Activated CD4-positive, alpha-beta T cell treated with anti-CD3 and anti-CD28 coated beads for 48 hours (primary cell): ENCODE measurements around the gene AJAP1.
"Not testable (repeated sequence)": the region's sequence is repeated elsewhere in the genome, so short reads cannot be mapped to it uniquely, and the experiment has no call there.

Source experiments
- DNase-seq: peaks from one replicate; pipeline ENCODE4 v3.0.0-alpha.2; 2020

Gene AJAP1, protein sequence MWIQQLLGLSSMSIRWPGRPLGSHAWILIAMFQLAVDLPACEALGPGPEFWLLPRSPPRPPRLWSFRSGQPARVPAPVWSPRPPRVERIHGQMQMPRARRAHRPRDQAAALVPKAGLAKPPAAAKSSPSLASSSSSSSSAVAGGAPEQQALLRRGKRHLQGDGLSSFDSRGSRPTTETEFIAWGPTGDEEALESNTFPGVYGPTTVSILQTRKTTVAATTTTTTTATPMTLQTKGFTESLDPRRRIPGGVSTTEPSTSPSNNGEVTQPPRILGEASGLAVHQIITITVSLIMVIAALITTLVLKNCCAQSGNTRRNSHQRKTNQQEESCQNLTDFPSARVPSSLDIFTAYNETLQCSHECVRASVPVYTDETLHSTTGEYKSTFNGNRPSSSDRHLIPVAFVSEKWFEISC

DNA sequence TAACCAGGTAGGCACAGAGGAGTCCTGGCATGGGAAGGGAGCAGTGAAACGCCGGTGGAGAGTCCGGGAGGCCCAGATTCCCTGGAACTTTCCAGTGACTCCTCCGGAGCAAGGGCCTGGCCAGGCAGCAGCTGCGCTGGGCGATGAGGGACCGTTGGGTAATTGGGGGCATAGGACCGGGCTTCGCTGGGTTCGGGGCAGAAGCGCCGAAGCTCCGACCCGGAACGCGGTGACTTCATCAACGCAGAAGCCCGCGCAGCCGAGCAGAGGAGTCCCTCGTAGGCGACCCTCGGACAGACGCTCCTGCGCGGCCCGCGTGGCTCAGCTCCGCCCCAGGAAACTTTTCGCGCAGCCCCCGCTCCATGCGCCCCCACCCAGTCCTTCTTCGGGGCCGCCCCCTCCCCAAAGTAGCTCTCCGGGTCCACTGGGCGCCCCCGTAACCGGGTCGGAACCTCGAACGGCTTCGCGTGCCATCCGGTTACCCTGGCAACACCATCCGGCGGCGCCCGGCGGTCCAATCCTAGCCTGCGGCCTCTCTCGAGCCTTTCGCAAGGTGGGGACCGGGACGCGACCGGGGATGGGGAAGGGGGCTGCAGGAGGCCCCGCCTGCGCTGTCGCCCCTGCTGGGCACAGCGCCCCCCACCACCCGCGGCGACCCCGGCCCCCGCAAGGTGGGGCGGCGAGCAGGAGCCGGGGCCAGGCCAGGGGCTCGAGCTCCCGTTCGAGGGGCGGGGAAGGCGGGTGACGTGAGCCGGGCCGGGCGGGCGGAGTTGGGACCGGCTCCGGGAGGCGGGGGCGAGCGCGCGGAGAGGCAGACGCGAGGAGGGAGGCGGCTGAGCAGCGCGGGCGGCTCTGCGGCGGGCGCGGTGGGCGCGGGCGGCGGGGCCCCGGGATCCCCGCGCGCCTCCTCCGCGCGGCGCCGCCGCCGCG, at the start of gene AJAP1:
AJAP1 (plus strand) TSS at position 814 of the 930 bp plus-strand sequence. CDS start 817 bp downstream, outside the sequence.
- no peak for DNase-seq

DNA sequence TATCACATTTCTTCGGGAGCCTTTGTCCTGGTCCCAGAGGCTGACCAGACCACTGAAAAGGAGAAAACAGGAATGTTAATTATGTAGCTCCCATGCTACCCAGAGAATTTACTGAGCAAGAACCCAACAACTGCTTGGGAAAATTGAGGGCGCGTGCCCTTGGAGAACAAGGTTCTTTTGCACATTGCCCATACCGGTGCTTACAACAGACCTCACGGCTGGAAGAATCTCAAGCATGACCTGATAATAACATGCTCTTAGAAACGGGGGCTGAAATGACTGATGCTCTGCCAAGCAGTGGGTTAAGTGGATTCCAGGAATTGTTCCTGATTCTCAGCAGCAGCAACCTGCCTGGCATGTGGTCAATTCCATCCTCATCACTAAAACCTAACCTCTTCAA, 49.3 kb upstream of the AJAP1 start:
- DNase-seq: no peak

DNA sequence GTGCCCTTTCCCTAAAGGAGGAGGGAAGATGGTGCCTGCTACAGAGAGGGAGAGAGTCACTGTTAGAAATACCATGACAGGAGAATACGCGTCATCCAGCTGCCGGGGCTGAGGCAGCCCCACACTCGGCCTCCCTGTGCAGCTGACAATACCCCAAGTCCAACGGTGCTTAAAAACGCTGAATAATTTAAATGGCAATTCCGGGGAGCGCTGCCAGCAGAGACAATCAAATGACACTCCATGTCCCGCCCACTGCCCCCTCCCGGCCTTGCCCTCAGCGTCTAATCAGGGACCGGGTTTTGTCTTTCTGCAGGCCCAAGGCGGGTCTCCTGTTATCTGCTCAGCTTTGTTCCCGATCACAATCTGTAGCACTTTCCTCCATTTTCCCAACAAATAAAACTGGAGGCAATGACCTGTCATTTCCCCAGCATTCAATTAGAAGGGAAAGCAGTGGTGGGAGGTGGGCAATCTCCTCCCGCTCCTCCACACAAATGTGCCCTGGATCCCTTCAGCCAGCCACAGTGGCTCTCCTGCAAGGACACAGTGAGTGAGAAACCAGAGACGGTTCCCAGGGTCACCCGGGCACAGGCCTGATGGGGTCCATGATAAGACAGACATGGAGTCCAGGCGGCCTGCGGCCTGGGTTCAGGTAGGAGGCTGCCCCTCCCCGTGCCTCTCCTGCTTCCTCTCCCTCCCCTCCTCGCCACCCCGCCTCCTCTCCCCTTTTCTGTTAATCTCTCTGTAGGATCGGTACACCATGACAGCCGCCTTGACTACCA, 42.7 kb upstream of the AJAP1 start:
- DNase-seq: no peak

DNA sequence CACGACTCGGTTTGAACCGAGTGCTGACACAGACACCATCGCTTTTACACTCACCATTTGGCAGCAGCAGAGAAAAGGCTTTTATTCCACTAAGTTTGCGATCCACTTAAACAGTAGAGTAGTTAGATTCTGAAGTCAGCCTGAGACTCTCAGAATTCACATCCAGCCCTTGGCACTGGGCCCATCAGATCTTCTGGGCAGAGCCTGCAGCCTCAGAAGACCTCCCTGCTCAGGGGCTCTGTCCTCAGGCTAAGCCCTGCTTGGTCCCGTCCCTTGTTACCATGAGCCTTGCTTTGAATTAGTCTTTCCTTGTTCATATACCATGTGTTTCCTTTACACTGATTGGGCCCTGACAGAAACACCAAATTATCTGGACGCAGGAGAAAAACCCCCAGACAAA, 41.4 kb upstream of the AJAP1 start:
- no peak for DNase-seq

DNA sequence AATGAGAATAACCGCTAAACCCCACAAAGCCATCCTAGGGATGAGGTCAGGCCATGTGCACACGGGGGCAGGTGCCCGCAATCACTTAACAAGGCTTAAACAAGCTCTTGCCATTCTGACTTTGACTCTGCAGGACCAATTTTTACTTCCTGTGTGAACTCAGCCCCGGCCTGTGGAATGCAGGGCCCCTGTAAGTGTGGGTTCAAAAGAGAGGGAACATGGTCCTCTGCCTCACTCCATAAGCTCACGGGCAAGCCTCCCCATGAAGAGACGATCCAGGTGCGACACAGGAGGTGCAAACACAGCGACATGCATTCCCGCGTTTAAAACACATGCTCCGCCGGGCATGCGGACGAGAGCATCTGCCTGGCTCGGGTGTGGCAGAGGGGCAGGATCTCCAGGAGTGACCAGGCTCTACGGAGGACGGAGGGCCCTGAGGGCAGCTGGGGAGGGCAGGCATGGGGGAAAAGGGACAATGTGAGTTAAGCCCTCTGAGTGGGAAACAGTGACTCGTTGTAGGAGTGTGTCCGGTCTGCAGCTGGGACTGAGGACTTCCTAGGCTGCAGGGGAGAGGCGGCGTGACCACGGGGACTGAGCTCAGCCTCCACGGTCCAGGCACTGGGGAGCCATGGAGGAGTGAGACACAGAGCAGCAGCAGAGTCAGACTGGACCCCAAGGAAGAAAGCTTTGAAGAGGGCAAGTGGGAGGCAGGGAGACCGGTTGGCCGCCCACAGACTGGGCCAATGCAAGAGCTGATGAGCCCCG, 40.6 kb upstream of the AJAP1 start:
- no peak for DNase-seq

DNA sequence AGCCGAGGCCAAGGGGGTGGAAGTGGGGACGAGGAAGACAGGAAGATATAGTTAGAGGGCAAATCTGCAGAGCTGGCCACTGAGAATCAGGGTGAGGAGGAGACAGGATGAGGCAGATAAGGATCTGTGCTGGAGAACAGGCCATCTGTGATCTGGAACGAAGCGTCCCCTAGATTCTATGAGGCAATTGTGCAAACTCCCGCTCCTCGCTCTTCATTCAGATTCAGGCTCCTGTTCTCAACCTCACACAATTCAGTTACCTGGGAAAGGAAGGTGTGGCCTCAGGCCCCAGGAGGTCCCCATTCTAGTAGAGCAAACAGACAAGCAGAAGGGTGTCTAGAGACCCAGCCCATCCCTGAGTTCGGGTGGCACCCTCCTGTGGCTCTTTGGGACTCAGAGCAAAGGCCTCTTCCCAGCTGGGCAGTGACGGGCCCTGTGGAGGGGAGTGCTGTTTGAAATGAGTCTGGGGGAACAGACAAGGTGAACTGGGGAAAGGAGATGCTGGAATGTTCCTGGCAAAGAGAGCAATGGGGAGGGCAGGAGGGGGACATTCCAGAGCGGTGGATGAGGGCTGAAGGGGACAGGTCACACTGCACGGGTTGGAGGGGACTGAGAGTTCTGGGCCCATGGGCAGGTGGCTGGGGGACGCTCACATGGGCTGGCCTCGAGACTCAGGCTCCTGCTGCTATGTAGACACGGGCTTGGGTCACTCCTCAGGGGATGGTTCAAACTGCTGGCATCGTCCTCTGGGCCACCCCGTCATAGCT, 39.9 kb upstream of the AJAP1 start:
- DNase-seq: no peak

DNA sequence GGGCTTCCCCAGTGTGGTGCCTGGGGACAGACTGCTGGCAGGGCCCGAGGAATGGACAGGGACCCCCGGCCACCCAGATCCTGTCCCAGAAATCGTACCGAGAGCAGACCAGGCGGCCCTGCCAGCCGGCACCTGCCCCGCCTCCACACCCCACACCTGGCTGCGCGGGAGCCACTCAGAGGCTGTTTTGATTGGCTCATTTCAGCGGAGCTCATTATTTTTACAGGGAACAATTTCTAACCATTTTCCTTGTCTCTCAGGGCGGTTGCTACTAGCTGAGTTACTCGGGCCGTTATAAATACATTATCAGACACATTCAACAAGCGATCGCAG, 39.3 kb upstream of the AJAP1 start:
- no peak for DNase-seq

DNA sequence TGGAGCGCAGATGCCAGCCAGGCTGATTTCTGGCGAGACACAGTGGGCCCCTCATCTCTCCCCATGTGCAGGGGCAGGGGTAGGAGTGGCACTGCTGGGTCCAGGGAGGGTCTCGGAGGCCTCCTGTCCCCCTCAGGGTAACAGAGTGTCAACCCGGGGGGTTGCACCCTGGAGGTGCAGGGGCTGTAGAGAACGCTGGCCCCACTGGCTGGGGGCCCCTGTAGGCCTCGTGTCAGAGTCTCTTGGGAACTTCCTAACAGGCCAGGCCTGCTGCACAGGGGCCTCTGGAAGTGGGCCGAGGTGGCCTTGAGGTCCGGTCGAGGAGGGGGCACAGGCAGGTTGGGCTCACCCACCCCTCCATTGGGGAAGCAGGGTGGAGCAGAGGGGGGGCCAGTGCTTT, 38.9 kb upstream of the AJAP1 start:
- DNase-seq: no peak

DNA sequence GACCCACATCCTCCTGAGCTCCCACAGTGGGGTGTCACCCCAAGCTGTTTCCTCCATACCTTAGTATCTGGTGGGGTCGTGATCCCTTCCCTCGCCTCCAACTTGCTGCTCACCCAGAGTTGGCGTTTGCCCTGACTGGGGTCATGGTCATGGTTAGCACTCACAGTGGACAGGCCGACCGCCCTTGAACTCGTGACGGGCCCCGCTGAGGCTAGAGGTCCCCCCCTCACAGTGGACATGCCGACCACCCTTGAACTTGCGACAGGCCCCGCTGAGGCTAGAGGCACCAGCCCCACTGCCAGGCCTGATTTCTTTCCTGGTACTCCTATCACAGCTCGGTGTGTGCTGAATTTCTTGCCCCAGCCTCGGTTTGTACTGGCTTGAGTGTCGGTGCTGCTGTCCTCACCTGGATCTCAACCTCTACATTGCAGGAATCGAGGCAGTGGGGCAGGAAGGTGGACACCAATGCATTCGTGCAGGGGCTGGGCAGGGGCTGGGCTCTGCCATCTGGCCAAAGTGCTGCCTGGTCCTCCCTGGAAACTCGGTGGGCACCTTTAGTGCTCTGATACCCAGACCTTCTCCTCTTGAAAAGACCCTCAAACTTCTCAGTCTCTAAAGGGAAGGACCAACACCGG, 37.5 kb upstream of the AJAP1 start:
- DNase-seq: no peak

DNA sequence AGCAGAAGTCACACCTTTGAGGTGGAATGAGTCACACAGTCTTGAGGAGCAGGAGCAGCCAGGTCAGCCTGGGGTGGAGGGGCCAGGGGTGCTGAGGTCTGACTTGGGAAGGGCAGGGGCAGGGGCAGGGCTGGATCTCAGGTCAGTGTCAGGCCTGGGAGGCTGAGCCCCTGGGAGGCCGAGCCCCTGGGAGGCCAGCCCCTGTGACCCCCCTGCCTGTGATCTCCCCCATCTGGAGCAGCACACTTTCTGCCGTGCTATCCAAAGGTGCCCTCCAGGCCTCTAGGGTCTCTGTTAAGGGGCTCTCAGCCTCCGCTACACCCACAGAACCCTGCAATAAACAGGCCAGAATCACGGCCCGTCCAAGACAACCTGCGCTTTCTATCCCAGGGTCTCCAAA, 36.9 kb upstream of the AJAP1 start:
- DNase-seq: no peak

DNA sequence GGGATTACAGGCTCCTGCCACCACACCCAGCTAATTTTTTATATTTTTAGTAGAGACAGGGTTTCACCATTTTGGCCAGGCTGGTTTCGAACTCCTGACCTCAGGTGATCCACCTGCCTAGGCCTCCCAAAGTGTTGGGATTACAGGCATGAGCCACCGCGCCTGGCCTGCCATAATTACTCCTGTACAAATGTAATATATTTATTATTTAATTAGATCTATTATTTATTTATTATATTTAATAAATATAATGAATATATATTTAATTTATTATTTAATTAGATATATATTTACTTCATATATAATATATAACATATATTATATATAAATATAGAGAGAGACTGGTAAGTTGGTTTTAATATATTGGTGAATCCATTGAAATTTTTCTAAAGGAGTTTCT, 35.6 kb upstream of the AJAP1 start:
- not testable (repeated sequence) for DNase-seq

DNA sequence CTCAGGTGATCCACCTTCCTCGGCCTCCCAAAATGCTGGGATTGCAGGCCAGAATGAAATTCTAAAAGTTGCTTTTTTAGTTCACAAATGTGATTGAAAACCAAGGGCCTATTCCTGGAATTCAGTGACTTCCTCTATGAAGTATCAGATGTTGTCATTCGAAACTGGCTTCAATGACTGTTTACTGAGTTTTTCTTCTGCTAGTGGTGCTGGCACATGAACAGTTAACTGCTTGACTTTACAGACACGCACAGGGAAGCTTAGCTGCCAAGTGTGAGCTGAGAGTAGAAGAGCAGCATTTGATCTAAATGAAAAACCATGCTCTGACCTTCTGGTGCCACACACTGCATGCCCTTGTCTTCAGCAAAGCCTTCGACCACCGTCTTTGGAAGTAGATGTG, 32.8 kb upstream of the AJAP1 start:
- DNase-seq: no peak

DNA sequence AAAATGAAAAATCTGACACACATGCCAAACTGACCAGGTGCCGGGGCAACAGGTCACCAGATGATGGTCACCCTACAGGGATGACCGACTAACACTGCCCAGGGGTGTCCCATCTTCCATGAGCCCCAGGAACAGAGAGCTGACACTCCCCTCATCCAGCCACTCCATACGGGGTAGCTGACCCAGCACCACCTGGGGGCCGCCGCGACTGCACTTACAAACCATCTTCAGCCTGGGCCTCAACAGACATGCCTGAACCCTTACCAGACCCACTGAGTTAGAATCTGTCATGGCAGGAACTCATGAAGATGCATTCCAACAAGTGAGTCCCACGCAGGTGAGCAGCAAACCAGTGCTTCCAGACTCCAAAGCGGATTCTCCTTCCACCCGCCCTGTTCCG, 31.6 kb upstream of the AJAP1 start:
- no peak for DNase-seq

DNA sequence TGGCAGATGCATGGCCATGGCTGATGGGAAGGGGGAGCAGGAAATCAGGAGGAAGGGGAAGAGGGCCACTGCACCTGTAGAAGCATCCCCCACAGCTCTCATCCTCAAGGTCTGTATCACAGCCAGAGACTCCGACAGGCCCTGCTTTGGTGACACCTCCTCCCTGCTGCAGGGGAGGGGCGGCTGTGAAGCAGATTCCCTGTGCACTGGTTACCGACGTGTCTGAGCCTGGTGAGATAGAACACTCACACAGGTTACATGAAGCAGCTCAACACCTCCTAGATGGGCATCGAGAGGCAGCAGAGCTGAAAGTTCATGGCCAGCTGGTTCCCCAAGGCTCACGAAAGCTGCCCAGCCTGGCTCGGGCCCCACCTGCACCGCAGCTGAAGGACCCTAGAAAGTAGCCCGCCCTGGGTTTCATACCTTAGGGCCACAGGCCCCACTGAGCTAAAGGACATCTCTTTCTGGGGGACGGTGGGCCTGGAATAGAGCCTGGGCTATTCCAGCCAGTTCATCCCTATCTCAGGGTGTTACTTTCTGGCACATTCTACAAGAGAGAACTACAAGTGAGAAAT, 30.2 kb upstream of the AJAP1 start:
- DNase-seq: no peak

DNA sequence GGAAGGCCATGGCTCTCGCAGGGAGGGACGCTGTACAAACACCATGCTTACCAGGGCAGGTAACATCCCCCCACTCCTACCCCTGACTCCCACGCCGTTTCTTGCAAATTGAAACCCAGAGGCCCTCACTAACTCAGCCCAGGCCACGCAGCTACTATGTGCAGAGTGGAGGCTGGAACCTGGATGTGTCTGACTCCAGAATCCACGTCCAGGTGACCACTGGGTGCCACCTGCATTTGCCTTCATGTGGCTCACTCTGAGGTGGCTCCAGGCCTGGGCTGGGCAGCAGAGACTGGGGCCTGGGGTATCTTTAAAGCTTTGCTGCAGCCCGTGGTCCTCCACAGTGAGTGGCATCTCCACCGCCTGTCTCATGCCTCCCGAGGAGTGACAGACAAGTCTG, 29.6 kb upstream of the AJAP1 start:
- no peak for DNase-seq

DNA sequence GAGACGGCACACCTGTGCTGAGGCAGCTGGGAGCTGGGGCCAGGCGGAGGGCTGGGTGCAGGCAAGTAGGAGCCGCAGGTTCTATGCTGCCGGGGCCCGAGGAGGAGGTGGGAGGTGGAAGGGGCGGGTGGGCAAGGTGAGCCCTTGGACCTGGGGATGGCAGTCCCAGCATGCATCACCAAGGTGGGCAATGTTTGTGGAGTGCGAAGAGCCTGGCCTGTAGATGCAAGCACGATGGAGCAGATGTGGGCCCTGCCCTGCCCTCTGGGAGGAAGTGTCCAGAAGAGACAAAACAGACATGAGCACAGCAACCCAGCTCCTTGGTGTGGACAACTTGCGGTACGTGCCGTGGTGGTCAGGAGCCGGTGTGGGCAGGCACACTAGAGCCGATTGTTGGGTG, 28.3 kb upstream of the AJAP1 start:
- no peak for DNase-seq

DNA sequence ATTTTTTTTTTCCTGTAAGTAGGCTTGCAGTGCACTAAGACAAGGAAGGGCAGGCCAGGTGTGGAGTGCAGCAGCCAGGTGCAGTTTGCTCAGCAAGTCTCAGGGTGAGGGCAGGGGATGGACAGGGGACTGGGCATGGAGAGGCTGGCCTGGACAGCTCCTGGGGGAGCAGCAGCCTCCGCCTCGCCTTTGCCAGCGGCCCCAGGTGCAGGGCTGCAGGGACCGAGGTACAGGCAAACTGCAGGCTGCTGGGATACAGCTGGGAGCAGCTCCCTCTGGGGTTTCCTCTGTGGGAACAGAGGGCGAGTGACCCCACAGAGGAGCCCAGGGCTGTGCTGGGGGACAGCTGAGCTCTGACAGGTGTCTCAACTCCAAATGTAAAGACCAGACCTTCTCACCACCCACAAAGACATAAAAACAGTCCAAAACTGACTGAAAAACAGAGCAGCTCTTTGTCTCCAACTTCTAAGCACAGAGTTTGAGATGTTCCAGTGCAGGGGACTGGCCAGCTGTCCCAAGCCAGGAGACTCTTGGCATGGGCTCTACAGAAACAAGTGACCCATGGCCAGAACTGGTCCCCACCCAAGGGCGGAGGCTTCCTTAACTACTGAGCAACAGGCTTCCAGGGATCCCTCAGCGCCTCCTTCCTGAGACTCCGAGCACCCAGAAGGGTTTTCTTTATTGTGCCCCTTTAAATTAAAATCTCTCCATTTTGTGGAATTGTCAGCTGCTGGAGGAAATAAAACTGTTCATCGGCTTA, 27.7 kb upstream of the AJAP1 start:
- no peak for DNase-seq

DNA sequence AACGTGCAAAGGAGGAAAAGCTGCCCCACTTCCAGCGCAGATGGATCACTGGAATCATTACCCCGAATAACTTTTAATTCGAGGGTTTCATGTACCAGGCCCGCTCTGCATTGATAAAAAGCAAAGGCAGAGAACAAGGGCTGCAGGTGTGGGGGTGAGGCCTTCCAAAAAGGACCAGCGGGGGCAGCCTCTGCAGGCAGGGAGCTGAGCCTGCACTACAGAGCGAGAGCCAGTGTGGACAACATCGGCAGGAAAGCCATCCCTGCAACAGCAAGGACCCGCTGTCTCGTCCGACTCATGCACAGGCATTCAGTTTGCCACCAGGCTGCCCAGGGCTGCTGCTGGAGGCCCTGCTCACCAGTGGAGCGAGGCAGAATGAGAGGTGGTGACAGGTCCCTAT, 27.1 kb upstream of the AJAP1 start:
- no peak for DNase-seq

DNA sequence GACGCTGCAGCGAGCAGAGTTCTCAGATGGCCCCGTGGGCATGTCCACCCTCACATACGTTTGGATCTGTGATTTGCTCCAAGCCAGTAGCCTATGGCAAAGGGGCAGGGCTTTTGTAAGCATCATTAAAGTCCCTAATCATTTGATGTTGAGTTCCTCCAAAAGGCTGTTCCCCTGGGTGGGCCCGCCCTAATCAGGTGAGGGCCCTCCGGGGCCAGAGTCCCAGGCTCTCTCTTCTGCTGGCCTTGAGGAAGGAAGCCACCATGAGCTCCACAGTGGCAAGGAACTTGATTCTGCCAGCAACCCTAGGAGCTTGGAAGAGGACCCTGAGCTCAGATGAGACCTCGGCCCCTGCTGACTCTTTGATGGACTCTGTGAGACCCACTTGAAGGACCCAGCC, 25.4 kb upstream of the AJAP1 start:
- DNase-seq: no peak

DNA sequence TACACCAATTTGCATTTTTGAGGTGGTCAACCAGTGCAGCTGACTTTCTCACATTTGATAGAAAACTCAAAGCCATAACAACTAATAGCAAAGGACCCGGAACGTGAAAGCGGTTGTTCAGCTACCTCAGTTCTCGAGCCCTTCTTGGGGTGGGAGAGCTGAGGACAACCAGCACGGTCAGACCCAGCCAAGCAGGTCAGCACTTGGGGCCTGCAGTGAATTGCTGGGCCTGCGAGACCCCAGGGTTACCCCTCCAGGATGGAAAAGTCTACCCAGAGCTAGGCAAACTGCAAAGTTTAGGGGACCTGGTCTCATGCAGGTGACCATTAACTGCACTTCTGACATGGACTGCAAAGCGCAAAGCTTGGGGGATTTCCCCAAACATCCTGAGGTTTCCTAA, 23.8 kb upstream of the AJAP1 start:
- DNase-seq: no peak
